D721Med (cell line): ENCODE measurements around the gene SYT6.
A peak's percentile ranks its signal among the peaks of the same experiment; 100 is the strongest.
"Not testable (repeated sequence)": the region's sequence is repeated elsewhere in the genome, so short reads cannot be mapped to it uniquely, and the experiment has no call there.

Source experiments
- DNase-seq: peaks from one replicate; pipeline ENCODE4 v3.0.0; 2011; ENCODE audit warnings: low spot score; ENCODE audit not compliant: insufficient read length
- FAIRE-seq: peaks from 2 replicates; lab custom pipeline; 2011; peaks lifted over from hg19 to GRCh38; lab: Jason Lieb, UNC
- CTCF ChIP-seq: IDR thresholded peaks from 2 replicates; pipeline ENCODE4 v1.5.1; 2012; ENCODE audit warnings: mild to moderate bottlenecking, control low read depth; ENCODE audit not compliant: insufficient read depth; ENCODE audit errors: missing control alignments

The SYT6 gene

GRCh38 chr1:114063544-114063943, 90.1 kb downstream of the SYT6 start:
- TF ChIP-seq CTCF = no peak
- DNase-seq (peak; percentile 26), FAIRE-seq (peak; percentile 66)

- FAIRE-seq (no peak), DNase-seq (no peak)
- no peak for TF ChIP-seq CTCF
Measured at GRCh38 chr1:114062477-114063099, 91.1 kb downstream of the SYT6 start.

DNA sequence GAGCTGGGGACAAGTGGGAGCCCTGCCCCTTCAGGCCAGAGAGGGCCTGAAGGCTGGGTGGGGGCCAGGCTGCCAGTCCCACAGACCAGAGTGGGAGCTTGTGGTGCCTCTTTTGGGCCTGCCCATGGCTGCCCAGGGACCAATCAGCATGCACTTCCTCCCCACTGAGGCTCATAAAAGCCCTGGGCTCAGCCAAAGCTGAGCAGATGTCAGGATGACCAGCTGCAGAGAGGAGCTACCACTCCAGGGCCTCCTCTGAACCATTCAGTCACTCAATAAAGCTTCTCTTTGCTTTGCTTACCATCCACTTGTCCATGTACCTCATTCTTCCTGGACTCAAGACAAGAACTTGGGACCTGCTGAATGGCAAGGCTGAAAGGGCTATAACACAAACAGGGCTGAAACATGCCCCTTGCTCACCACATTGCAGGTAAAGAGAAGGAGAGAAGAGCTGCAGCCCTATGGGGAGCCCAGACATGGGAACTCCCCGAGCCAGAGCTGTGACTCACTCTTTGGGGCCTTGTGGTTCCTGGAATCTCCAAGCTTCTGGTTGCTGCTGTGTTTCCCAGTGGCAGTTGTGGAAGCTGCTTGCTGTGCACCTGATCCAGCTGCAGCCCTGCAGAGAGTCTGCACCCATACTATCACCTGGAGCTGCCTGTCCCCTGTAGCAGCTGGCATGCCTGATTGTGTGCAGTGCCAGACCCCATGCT, 92.4 kb downstream of the SYT6 start:
- no peak for FAIRE-seq
- TF ChIP-seq CTCF = no peak
- no peak for DNase-seq

GRCh38 chr1:114058236-114058635, 95.4 kb downstream of the SYT6 start:
- FAIRE-seq, DNase-seq: not testable (repeated sequence)

DNA sequence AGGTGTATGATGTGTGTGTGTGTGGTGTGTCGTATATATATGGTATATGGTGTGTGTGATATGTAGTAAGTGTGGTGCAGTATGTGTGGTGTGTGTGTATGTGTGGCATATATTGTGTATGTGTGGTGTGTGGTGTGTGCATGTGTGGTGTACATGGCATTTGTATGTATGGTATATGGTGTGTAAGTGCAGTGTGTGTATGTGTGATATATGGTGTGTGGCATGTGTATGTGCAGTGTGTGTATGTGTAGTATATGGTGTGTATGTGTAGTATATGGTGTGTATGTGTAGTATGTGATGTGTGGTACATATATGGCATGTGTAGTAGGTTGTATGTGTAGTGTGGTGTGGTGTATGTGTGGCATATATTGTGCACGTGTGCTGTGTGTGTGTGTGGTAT, 99.5 kb downstream of the SYT6 start:
- DNase-seq = no peak
- no peak for TF ChIP-seq CTCF
- FAIRE-seq = peak; percentile 6

DNA sequence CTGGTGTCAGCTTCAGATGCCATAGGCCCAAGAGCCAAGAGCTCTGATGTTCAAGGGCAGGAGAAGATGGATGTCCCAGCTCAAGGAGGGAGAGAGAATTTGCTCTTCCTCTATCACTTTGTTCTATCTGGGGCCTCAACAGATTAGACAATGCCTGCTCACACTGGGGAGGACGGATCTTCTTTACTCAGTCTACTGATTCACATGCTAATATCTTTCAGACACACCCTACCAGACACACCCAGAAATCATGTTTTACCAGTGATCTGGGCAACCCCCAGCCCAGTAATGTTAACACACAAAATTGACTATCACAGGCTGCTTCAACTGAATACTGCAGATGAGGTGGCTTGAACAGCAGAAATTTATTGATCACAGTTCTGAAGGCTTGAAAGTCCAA, 105.4 kb downstream of the SYT6 start:
- DNase-seq = no peak
- FAIRE-seq = no peak
- no peak for TF ChIP-seq CTCF

DNA sequence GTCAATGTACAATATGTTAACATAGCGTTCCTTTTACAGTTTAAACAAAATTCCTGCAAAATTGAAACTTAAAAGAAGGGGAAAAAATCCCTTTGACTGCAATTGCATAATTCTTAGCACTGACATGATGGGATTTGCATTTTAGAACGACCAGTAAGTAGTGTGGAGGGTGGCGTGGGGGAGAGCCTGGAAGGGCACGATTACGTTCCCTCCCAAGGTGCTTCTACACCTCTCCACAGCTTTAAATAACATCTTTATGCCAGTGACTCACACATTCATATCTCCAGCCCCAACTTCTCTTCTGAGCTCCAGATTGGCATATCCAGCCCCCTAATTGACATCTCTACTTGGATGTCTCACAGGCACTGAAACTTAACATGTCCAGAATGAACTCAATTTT, 110.1 kb downstream of the SYT6 start:
- DNase-seq = no peak
- no peak for TF ChIP-seq CTCF
- FAIRE-seq = no peak

GRCh38 chr1:114043054-114043453, 110.6 kb downstream of the SYT6 start:
- DNase-seq (no peak), FAIRE-seq (no peak)
- no peak for TF ChIP-seq CTCF
